ENCODE results near the gene DPM2. TPM values are rescaled to one million over a fixed set of nuclear protein-coding genes. Genes with fewer than 3 reads are reported as not detected.

DPM2 gene
- total RNA-seq, 1 experiment from 2014 or later = 41.5 TPM

DNA sequence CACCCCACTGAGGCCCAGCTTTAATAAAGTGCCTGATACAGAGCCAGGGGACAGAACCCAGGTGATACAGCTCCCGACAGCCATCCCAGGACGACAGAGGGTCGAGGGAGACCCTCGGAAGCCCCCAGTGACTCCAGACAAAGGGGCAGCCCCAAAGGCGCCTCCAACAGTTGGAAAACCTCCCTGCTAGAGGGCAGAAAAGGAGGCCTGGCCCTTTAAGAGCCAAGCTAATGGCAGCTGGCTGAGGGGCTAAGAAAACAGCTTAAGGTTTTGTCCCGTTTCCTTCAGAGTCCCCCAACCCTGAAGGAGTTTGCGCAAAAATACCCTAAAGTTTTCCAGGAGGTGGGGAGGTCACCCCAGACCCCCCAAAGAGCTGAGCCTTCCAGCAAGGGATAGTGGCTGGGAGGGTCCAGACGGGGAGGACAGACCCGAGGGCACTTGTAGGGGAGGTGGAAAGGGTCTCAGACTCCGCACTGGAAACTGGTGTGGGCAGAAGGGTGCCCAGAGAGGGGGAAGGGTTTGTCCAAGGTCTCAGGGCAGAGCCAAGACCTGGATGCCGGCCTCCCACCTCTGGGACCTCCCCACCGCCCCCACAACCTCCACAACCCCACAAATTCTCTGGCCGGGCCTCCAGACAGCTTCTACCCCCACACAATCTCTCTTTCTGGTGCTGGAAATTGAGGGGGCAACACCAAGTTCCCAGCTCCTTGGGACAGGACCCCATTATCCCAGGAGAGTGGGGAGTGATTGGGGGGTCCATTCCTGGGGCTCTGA, 52.0 kb downstream of the DPM2 start:
- peaks cover 15% of the 10 kb centered on the region for H3K36me3 Mint-ChIP-seq (ENCODE audit: insufficient read depth, unreplicated experiment)
- CTCF ChIA-PET = interaction anchor here (0.7 to 1.6 kb wide), 3 partner anchors 21 to 156 kb away, joined by 3 read pairs; no protein-coding TSS in a partner anchor
- intact Hi-C loops (cut with micrococcal nuclease) = no loop called here
- H3K9me3 Mint-ChIP-seq (ENCODE audit: unreplicated experiment) = no peaks in the 10 kb centered on the region
- POLR2A ChIA-PET = interaction anchor here (0.7 to 1.3 kb wide), 3 partner anchors 30 to 100 kb away, joined by 3 read pairs; partner anchors contain the start of gene CDK9
- BruUV-seq (replicated peaks) = no TSS peak
- no peak overlapping the region for H3K4me3 Mint-ChIP-seq (ENCODE audit: unreplicated experiment)
- H3K4me1 Mint-ChIP-seq (ENCODE audit: insufficient read depth, unreplicated experiment) = no peaks in the 10 kb centered on the region
- no peak overlapping the region for H3K27ac Mint-ChIP-seq (ENCODE audit: low read depth, unreplicated experiment)
- TF ChIP-seq, protein P1, sequence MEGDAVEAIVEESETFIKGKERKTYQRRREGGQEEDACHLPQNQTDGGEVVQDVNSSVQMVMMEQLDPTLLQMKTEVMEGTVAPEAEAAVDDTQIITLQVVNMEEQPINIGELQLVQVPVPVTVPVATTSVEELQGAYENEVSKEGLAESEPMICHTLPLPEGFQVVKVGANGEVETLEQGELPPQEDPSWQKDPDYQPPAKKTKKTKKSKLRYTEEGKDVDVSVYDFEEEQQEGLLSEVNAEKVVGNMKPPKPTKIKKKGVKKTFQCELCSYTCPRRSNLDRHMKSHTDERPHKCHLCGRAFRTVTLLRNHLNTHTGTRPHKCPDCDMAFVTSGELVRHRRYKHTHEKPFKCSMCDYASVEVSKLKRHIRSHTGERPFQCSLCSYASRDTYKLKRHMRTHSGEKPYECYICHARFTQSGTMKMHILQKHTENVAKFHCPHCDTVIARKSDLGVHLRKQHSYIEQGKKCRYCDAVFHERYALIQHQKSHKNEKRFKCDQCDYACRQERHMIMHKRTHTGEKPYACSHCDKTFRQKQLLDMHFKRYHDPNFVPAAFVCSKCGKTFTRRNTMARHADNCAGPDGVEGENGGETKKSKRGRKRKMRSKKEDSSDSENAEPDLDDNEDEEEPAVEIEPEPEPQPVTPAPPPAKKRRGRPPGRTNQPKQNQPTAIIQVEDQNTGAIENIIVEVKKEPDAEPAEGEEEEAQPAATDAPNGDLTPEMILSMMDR (IDR thresholded peaks at IDR 0.05; ENCODE audit: unreplicated experiment) = no peak
- DNase-seq (ENCODE audit: unreplicated experiment) = no peak
- no peaks in the 10 kb centered on the region for H3K27me3 Mint-ChIP-seq (ENCODE audit: insufficient read depth, unreplicated experiment)

Other genes starting within 250 kb of the DPM2 start
- gene CFAP157, start 230.9 kb downstream of the DPM2 start, total RNA-seq (2022) = not detected in 2 replicates
- gene PTRH1, start 222.2 kb downstream of the DPM2 start, total RNA-seq (2022) = 35.2 and 37.8 TPM in 2 replicates
- gene TTC16, start 221.8 kb downstream of the DPM2 start, total RNA-seq (2022) = 0.19 and 0.32 TPM in 2 replicates
- gene TOR2A, start 202.6 kb downstream of the DPM2 start, total RNA-seq (2022) = 8.4 and 11.3 TPM in 2 replicates
- not detected in 2 replicates for gene SH2D3C, start 159.2 kb downstream of the DPM2 start, total RNA-seq (2022)
- gene CDK9, start 151.8 kb downstream of the DPM2 start, total RNA-seq (2022) = 62.1 and 84.0 TPM in 2 replicates
- gene FPGS, start 135.0 kb downstream of the DPM2 start, total RNA-seq (2022) = 130 and 131 TPM in 2 replicates
- gene ENG, start 83.2 kb downstream of the DPM2 start, total RNA-seq (2022) = 19.2 and 22.1 TPM in 2 replicates
- gene AK1, start 60.2 kb downstream of the DPM2 start, total RNA-seq (2022) = 75.9 and 94.3 TPM in 2 replicates
- gene ST6GALNAC6, start 38.3 kb downstream of the DPM2 start, total RNA-seq (2022) = 16.5 and 17.6 TPM in 2 replicates
- 36.3 and 39.5 TPM in 2 replicates for gene ST6GALNAC4, start 20.8 kb downstream of the DPM2 start, total RNA-seq (2022)
- 4.0 and 5.7 TPM in 2 replicates for gene PIP5KL1, start 7.1 kb downstream of the DPM2 start, total RNA-seq (2022)
- gene EEIG1, start 43.1 kb upstream of the DPM2 start, total RNA-seq (2022) = 17.5 and 23.9 TPM in 2 replicates
- gene NAIF1, start 129.5 kb upstream of the DPM2 start, total RNA-seq (2022) = 15.8 and 17.1 TPM in 2 replicates
- gene SLC25A25, start 130.4 kb upstream of the DPM2 start, total RNA-seq (2022) = 11.1 and 15.5 TPM in 2 replicates
- gene PTGES2, start 189.9 kb upstream of the DPM2 start, total RNA-seq (2022) = 114 and 130 TPM in 2 replicates
- gene LCN2, start 211.6 kb upstream of the DPM2 start, total RNA-seq (2022) = 7.7 and 41.6 TPM in 2 replicates
- 68.6 and 70.4 TPM in 2 replicates for gene BBLN, start 222.4 kb upstream of the DPM2 start, total RNA-seq (2022)

Data from MCF 10A (cell line).